GM18907 (cell line): ENCODE measurements around the gene GPATCH1.
"Not testable (repeated sequence)": the region's sequence is repeated elsewhere in the genome, so short reads cannot be mapped to it uniquely, and the experiment has no call there.

Source experiments
- ATAC-seq: cut with Tn5 transposase; IDR thresholded peaks from one replicate; pipeline ENCODE4 v1.9.1; 2021; ENCODE audit warnings: mild to moderate bottlenecking, moderate library complexity; ENCODE audit not compliant: unreplicated experiment

Gene GPATCH1, protein sequence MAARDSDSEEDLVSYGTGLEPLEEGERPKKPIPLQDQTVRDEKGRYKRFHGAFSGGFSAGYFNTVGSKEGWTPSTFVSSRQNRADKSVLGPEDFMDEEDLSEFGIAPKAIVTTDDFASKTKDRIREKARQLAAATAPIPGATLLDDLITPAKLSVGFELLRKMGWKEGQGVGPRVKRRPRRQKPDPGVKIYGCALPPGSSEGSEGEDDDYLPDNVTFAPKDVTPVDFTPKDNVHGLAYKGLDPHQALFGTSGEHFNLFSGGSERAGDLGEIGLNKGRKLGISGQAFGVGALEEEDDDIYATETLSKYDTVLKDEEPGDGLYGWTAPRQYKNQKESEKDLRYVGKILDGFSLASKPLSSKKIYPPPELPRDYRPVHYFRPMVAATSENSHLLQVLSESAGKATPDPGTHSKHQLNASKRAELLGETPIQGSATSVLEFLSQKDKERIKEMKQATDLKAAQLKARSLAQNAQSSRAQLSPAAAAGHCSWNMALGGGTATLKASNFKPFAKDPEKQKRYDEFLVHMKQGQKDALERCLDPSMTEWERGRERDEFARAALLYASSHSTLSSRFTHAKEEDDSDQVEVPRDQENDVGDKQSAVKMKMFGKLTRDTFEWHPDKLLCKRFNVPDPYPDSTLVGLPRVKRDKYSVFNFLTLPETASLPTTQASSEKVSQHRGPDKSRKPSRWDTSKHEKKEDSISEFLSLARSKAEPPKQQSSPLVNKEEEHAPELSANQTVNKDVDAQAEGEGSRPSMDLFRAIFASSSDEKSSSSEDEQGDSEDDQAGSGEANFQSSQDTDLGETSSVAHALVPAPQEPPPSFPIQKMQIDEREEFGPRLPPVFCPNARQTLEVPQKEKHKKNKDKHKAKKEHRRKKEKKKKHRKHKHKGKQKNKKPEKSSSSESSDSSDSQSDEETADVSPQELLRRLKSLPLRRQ

DNA sequence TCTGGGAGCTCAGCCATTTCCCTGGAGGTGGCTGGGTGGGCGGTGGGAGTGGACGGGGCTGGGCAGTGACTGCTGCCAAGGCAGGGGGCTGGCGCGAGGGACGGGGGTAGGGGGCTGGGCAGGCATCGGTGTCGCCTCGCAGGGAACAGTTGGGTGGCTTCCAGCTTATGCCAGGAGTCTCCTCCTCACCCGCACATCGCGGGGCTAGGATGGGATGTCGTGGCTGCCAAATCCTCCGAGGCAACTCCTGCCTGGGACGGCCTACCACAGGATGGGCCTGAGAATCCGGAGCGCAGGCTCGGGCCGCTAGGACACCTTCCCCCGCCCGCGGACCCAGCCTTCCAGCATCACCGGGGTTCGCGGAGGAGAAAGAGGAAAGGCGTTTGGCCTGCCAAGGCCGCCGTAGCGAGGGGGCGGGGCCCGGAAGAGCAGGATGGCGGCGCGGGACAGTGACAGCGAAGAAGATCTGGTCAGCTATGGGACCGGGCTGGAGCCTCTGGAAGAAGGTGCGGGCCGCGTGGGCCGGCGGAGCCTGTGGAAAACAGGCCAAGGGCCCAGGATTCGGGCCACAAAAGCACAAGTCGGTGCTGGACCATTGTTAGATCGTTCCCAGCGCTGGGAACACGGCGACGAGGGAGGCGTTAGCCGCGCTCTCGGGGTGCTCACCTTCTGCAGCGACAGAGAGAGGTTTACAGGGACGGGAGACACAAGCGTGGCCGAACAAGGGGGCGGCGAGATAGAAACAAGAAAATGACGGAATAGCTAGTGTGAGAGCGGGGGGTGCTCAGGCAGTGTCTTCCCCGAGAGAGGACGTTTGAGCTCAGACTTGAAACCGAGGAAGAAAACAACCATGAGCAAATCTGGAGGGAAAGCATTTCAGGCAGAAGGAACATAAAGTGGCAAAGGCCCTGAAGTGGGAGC is at the start of gene GPATCH1:
TSS of gene GPATCH1 (plus strand) at position 421 of the 921 bp plus-strand sequence. CDS start at position 434, 13 bp downstream.
- ATAC-seq, result peak; percentile 90

DNA sequence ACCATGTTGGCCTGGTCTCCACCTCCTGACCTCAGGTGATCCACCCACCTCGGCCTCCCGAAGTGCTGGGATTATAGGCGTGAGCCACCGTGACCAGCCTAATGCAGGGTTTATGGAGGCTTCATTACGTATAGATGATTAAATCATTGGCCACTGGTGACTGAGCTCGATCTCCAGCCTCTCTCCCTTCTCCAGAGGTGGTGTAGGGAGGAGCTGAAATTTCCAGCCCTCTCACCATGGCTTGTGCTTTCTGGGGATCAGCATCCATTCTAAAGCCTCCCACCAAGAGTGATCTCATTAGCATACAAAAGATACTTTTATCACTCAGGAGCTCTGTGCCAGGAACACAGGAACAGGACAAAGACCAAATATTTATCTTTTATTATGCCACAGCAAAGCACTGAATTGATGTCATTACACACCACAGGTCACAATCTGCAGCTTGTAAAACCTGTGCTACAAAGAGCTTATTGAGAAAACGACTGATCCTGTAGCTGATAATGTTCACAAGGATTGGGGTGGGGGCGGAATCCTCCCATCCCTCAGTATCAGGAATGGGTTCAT is 48.7 kb upstream of the GPATCH1 start:
- no peak for ATAC-seq

DNA sequence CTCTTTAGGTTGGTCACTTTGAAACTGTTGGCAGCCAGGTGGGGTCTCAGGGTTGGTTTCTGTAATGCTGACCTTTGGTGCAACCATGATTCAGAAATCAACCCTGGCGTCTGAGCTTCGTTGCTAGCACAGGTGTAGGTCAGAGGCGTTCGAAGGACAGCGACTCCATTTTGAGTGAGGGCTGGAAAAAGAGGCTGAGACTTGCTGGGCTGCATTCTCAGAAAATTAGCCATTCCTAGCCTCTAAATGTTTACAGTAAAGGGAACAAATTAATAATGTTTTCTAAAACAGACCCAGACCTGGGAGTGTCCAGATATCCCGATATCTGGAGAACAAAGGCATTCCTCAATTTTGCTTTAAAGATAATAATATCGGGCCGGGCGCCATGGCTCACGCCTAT is 45.5 kb upstream of the GPATCH1 start:
- ATAC-seq, result no peak

DNA sequence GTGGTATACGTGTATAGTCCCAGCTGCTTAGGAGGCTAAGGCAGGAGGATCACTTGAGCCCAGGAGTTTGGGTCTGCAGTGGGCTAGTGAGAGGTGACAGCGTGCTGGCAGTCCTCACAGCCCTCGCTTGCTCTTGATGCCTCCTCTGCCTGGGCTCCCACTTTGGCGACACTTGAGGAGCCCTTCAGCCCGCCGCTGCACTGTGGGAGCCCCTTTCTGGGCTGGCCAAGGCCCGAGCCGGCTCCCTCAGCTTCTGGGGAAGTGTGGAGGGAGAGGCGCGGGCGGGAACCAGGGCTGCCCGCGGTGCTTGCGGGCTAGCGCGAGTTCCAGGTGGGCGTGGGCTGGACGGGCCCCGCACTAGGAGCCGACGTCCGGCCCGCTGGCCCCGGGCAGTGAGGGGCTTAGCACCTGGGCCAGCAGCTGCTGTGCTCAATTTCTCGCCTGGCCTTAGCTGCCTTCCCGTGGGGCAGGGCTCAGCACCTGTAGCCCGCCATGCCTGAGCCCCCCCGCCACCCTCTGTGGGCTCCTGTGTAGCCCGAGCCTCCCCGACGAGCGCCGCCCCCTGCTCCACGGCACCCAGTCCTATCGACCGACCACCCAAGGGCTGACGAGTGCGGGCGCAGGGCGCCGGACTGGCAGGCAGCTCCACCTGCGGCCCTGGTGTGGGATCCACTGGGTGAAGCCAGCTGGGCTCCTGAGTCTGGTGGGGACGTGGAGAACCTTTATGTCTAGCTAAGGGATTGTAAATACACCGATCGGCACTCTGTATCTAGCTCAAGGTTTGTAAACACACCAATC is 44.4 kb upstream of the GPATCH1 start:
- ATAC-seq, result not testable (repeated sequence)

DNA sequence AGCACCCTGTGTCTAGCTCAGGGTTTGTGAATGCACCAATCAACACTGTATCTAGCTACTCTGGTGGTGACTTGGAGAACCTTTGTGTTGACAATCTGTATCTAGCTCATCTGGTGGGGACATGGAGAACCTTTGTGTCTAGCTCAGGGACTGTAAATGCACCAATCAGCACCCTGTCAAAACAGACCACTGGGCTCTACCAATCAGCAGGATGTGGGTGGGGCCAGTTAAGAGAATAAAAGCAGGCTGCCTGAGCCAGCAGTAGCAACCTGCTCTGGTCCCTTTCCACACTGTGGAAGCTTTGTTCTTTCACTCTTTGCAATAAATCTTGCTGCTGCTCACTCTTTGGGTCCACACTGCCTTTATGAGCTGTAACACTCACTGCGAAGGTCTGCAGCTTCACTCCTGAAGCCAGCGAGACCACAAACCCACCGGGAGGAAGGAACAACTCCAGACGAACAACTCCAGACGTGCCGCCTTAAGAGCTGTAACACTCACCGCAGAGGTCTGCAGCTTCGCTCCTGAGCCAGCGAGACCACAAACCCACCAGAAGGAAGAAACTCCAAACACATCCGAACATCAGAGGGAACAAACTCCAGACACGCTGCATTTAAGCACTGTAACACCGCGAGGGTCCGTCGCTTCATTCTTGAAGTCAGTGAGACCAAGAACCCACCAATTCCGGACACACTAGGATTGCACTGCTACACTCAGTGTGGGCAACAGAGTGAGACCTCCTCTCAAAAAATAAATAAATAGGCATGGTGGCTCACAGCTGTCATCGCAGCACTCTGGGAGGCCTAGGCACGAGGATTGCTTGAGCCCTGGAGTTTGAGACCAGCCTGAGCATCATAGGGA is 43.6 kb upstream of the GPATCH1 start:
- not testable (repeated sequence) for ATAC-seq

DNA sequence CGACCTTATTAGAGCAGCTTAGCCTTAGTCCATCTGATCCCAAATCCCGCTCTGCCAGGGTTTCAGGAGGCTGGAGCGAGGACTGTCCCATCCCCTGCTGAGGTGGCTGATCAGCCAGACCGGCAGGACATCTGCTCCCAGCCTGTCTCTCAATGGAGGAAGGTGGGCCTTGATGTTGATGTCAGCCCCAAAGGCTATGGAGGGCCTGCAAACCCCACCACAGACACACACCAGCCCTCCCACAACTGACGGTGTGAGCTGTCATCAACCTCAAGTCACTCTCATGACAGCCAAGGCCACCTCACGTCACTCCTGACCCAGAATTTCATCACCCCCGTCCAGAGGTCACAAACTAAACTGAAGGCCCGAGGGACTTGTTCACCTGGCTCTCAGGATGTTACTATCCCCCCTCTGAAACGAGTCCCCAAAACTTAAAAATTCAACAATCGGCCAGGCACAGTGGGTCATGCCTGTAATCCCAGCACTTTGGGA is 41.8 kb upstream of the GPATCH1 start:
- no peak for ATAC-seq

DNA sequence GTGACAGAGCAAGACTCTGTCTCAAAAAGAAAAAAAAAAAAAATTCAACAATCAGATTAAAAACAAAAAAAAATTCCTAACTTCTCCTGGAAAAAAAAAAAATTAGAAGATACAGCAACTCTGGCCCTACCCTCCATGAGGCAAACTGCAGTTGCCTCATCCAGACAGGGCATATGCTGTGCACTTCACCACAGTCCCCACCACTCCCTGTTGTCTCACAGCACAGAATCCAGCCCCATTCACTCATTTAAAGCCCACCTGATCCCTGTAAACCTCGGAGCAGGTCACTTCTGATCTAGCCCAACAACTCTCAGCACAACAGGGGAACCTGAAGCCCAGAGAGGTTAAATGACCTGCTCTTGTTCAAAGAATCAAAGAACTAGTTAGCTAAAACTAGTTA is 41.2 kb upstream of the GPATCH1 start:
- no peak for ATAC-seq

DNA sequence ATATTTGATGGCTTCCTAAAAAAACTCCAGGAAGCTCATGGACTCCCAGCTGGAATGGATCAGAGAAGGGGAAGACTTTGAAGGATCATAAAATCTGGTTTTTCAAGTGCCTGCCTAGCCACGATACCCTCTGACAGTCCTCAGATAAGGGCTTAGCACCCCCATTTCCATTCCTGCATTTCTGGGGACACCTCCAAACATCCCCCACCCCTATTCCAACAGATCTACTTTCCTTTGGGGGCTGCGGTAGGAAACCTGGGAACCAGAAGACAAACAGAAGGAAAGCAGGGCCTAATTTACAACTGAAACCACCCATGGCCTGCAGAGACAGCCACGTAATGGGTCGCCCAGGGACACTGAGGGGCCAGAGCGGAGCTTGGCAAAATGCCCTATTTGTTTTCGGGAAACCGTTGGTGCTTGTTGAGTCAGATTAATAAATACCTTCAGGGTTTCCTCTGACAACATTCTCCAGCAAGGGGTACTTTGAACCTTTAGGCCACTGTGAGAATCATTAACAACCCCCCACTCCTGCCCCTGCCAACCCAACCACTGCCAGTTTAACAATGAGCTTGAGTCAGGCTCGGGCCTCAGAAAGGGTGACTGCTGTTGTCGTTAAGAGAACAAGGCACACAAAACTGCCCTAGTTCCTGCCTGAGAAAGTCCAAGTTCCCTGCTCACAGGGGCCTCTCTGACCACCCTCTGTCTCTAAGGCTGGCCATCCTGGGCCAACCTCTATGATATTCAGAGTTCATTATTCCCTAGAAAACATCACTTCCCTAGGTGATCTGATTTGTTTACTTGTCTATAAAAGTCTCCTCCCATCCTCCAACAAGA is 39.8 kb upstream of the GPATCH1 start:
- peak; percentile 82 for ATAC-seq

DNA sequence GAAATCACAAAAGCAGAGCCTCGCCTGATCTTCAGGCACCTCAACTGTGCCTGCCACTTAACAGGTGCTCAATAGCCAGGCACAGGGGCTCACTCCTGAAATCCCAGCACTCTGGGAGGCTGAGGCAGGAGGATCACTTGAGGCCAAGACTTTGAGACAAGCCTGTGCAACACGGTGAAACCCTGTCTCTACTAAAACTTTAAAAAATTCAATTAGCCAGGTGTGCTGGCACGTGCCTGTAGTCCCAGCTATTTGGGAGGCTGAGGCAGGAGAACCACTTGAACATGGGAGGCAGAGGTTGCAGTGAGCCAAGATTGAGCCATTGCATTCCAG is 39.2 kb upstream of the GPATCH1 start:
- not testable (repeated sequence) for ATAC-seq

DNA sequence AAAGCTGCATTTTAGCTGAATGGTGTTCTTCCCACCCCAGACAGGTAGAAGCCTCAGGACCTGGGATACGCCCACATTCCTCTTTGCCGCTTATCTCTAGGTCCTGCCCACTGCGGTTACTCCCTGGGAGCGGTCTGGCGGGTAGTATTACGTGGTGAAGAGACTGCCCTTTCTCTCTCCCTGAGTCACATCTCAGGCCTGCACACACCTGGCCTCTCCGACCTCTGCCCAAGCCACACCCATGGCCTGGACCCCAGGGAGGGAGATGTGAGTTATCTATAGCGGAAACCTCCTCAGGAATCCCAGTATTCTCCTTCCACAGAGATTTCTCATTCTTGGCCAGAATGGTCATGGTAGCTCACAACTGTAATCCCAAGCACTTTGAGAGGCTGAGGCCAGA is 33.6 kb upstream of the GPATCH1 start:
- ATAC-seq, result no peak

DNA sequence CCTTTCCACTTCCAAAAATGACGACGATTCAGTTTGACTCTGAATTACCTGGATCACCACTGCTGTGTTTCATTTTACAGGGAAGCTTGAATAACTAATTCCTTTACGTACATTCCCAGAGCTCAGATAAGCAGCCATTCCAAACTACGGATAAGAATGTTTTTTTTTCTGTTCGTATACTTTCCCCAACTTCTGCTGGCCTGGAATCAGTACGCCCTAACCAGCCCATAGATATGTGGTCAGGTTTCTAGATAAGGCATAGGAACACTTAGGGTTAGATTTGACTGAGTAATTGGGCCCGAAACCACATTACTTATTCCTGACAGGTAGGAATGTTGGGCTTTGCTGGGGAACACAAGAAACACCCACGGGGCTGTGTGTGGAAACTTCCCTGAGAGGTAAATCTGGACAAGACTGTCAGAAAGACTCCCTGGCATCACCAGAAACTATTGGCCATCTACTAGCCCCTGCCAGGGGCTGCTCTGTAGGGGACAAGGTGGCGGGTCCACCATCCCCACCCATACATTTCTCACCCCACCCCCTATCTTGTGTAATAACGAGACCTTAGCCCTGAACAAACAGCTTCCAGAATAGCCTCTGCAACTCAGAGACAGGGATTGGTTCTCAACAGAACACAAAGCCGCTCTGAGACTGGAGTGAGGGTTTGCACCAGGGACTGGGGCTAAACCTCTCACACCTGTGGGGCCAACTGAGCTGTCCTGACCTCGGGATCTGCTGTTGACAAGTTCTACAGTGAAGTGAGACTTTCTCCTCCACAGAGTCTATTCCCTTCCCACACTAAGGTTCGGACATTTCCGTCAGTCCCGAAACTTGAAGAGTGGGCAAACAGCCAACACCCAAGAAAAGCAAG is 31.9 kb upstream of the GPATCH1 start:
- ATAC-seq, result no peak

DNA sequence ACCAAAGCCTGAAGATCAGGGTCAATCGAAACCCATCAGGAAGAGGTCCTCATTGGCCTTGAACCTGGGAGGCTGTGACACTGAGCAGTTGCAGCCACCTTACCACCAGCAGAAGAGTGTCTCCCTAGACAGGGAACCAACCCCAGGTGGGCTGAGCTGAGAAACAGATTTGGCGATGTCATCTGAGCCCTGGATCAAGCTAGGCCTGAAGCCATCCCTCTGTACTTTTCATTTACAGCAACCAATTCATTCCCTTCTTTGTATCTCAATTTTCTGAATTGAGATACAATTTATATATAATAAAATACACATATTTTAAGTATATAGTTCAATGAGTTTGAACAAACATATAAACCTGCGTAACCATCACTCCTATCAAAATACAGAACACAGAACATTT is 30.9 kb upstream of the GPATCH1 start:
- ATAC-seq, result no peak

DNA sequence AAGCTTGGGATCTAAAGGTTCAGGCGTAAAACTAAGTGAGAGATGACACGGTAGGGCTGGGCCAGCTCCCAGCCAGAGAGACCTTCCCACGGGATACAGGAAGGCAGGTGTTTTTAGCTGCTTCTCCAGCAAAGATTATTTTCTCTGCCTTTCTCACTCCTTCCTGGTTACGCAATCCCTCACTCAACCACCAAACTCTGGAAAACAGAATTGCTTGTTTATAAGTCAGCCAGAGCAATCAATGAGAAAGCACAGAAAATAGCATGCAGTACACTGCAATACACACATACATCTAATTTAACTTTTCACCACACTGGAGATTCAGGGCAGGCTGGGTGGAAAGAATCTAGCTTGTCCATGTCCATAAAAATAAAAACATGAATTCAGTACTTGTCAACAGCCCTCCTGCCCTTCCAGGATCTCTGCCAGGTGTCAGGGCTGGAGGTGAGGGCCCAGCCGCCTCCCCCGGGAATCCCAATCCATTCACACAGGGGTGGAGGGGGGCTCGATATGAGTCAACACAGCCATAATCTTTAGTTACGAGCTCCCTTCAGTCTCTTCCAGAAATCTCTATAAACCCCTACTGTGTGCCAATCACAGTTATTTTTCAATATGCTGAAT is 28.5 kb upstream of the GPATCH1 start:
- no peak for ATAC-seq

DNA sequence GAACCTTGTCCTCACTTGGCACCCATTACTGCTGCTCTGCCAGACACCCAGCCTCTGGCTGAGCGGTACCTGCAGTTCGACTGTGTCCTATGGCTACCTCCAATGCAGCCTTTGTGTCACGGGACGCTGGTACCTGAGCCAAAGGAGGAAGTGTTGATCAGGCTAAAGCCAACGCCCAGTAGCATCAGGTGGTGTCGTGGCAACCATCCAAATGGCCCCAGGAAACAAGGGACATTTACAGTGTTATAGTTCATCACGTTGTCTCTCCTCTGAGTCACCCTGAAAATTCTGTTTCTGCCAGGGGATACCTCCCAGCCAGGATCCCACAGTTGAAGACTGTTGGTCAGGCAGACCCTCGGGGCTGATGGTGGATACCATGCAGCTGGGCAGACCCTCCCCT is 26.4 kb upstream of the GPATCH1 start:
- no peak for ATAC-seq

DNA sequence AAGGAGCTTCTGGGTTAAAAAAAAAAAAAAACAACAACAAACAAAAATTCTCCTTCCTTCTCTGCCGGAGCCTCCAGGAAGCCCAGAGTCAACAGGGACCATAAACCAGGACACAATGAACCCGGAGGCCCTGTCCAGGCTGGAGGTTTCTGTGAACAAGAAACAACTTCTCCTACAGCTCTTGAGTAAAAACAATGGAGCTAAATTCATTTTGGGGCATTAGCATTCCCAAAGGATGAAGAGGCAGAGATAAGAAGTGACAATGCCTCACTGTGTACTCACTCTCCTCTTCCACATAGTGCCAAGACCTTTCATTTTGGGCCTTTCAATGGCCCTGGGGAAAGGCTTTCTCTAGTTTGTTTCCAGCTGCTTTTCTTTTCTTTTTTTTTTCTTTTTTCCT is 25.3 kb upstream of the GPATCH1 start:
- no peak for ATAC-seq

DNA sequence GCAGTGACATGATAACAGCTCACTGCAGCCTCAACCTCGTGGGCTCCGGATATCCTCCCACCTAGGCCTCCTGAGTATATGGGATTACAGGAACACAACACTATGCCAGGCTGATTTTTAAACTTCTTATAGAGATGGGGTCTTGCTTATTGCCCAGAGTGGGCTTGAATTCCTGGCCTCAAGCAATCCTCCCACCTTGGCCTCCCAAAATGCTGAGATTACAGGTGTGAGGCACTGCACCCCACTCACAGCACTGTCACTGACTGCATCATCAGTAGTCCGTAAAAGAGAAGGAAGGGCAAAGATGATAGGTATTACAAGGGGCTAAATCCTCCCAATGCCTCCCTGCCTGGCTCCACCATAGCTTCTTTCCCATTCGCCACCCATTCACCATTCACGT is 20.4 kb upstream of the GPATCH1 start:
- no peak for ATAC-seq
